SU-DHL-6 (cell line): ENCODE results near the gene E4F1.

Experiments
- H2AFZ ChIP-seq: fragments of 200-600 bp; sonication (generic); 2 replicates; pipeline ENCODE4 v1.6.1; 2014; ENCODE audit warnings: low read depth, mild to moderate bottlenecking, moderate library complexity, mixed read lengths, antibody characterized with exemption, low read length; ENCODE audit not compliant: severe bottlenecking
- H3F3A ChIP-seq: fragments of 200-600 bp; shearing (Covaris generic); 2 replicates; pipeline ENCODE4 v1.6.0; 2016; ENCODE audit warnings: antibody characterized with exemption, mild to moderate bottlenecking; ENCODE audit not compliant: insufficient read depth
- H3K27ac ChIP-seq: fragments of 200-600 bp; sonication (generic); 2 replicates; pipeline ENCODE4 v1.5.1; 2016; ENCODE audit warnings: low read depth, mild to moderate bottlenecking, low read length, moderate library complexity, mixed read lengths
- H3K27me3 ChIP-seq: fragments of 200-600 bp; sonication (generic), shearing (Covaris generic); 2 replicates; pipeline ENCODE4 v1.6.0; 2014; ENCODE audit warnings: mild to moderate bottlenecking, low read length
- H3K36me3 ChIP-seq: fragments of 200-600 bp; sonication (generic); 2 replicates; pipeline ENCODE4 v1.6.1; 2014; ENCODE audit warnings: mild to moderate bottlenecking, low read length, mixed read lengths
- H3K4me2 ChIP-seq: fragments of 300-600, 200-600 bp; shearing (Covaris generic), sonication (generic); 2 replicates; pipeline ENCODE4 v1.6.0; 2014; ENCODE audit warnings: low read length, low read depth, mild to moderate bottlenecking; ENCODE audit not compliant: poor library complexity, severe bottlenecking
- H3K4me3 ChIP-seq: fragments of 200-600 bp; sonication (generic); 2 replicates; pipeline ENCODE4 v1.5.1; 2014; ENCODE audit warnings: antibody characterized with exemption, low read length, mild to moderate bottlenecking, mixed read lengths; ENCODE audit not compliant: insufficient read depth, poor library complexity, severe bottlenecking
- H3K79me2 ChIP-seq: fragments of 200-600 bp; sonication (generic); 2 replicates; pipeline ENCODE4 v1.6.1; 2014; ENCODE audit warnings: mild to moderate bottlenecking, low read length, moderate library complexity; ENCODE audit not compliant: insufficient read depth
- H3K9ac ChIP-seq: fragments of 200-600 bp; sonication (generic); 2 replicates; pipeline ENCODE4 v1.7.0; 2014; ENCODE audit warnings: mild to moderate bottlenecking, low read length
- H3K9me2 ChIP-seq: fragments of 200-600 bp; sonication (generic); replicated peaks from 2 replicates; pipeline ENCODE4 v1.6.1; 2014; ENCODE audit warnings: low read length; ENCODE audit not compliant: insufficient read depth
- H3K9me3 ChIP-seq: fragments of 200-600 bp; sonication (generic); 2 replicates; pipeline ENCODE4 v1.6.1; 2014; ENCODE audit warnings: low read length, mixed read lengths; ENCODE audit not compliant: insufficient read depth
- H4K20me1 ChIP-seq: fragments of 200-600 bp; sonication (generic); 2 replicates; pipeline ENCODE4 v1.6.1; 2014; ENCODE audit warnings: low read depth, mild to moderate bottlenecking, antibody characterized with exemption, low read length, moderate library complexity, mixed read lengths
- CTCF ChIP-seq: fragments of 200-600 bp; sonication (generic); IDR thresholded peaks from one replicate; pipeline ENCODE4 v1.5.1; 2017; ENCODE audit warnings: antibody characterized with exemption, mild to moderate bottlenecking, low read length, moderate library complexity; ENCODE audit not compliant: insufficient read depth, poor library complexity, severe bottlenecking
- EZH2phosphoT487 ChIP-seq: fragments of 200-600 bp; sonication (generic), shearing (Covaris generic); conservative IDR thresholded peaks from 2 replicates; pipeline ENCODE4 v1.6.1; 2018; ENCODE audit warnings: mild to moderate bottlenecking, antibody characterized with exemption, low read length, moderate library complexity, mixed read lengths

E4F1 gene

GRCh38 chr16:2189252-2189893 is 34.0 kb upstream of the E4F1 start:
- TF ChIP-seq EZH2phosphoT487 (no peak), CTCF (no peak)
- H3K9me2 ChIP-seq, result no peaks in the 10 kb centered on the region
- no peaks in the 10 kb centered on the region; the same call in 1 of the 2 replicates for H4K20me1 ChIP-seq
- H3K79me2 ChIP-seq, result no peaks in the 10 kb centered on the region
- H3K4me2 ChIP-seq, result no peak overlapping the region
- H3K27me3 ChIP-seq, result no peaks in the 10 kb centered on the region
- H3F3A ChIP-seq, result no peaks in the 10 kb centered on the region
- no peak overlapping the region for H2AFZ ChIP-seq
- no peaks in the 10 kb centered on the region for H3K36me3 ChIP-seq
- no peak overlapping the region for H3K4me3 ChIP-seq
- H3K9me3 ChIP-seq, result no peaks in the 10 kb centered on the region
- no peak overlapping the region for H3K27ac ChIP-seq
- no peak overlapping the region for H3K9ac ChIP-seq

GRCh38 chr16:2190002-2190658 is 33.3 kb upstream of the E4F1 start:
- no peak overlapping the region for H2AFZ ChIP-seq

GRCh38 chr16:2190659-2191445 is 32.5 kb upstream of the E4F1 start:
- Histone ChIP-seq H2AFZ (no peak overlapping the region), H3K27me3 (no peaks in the 10 kb centered on the region), H3K4me2 (no peak overlapping the region), H3K36me3 (no peaks in the 10 kb centered on the region), H3K79me2 (no peaks in the 10 kb centered on the region), H3F3A (no peaks in the 10 kb centered on the region), H3K27ac (no peak overlapping the region), H4K20me1 (no peaks in the 10 kb centered on the region), H3K9me3 (no peaks in the 10 kb centered on the region), H3K9me2 (no peaks in the 10 kb centered on the region), H3K9ac (no peak overlapping the region), H3K4me3 (no peak overlapping the region)
- TF ChIP-seq EZH2phosphoT487 (no peak), CTCF (no peak)

More at GRCh38 chr16:2190002-2190658, 33.3 kb upstream of the E4F1 start:
- H3K27ac ChIP-seq, result no peak overlapping the region
- no peaks in the 10 kb centered on the region for H3K27me3 ChIP-seq
- no peaks in the 10 kb centered on the region for H3K9me3 ChIP-seq
- H4K20me1 ChIP-seq, result no peaks in the 10 kb centered on the region
- TF ChIP-seq EZH2phosphoT487 (no peak), CTCF (no peak)
- H3K4me2 ChIP-seq, result no peak overlapping the region
- no peaks in the 10 kb centered on the region for H3K9me2 ChIP-seq
- H3K9ac ChIP-seq, result no peak overlapping the region
- no peaks in the 10 kb centered on the region for H3F3A ChIP-seq
- H3K36me3 ChIP-seq, result no peaks in the 10 kb centered on the region
- no peak overlapping the region for H3K4me3 ChIP-seq
- H3K79me2 ChIP-seq, result no peaks in the 10 kb centered on the region
